Renal pelvis (tissue), 4 donors: ENCODE data around the gene PCK2. TPM values are rescaled to one million over a fixed set of nuclear protein-coding genes. Genes with fewer than 3 reads are reported as not detected.
"Not testable (repeated sequence)": the region's sequence is repeated elsewhere in the genome, so short reads cannot be mapped to it uniquely, and the experiment has no call there.

ENCODE experiments used
- DNase-seq: peaks from one replicate; pipeline ENCODE4 v3.0.0-alpha.2; 2013
- polyA plus RNA-seq, 3 donors: library from polyadenylated mRNA; unstranded; fragments of 120-200 nt; gene quantifications; one replicate each; pipeline ENCODE4 v1.2.1, GENCODE V29; 2013; ENCODE audit not compliant: insufficient read length in 3 of 3

Gene PCK2
- polyA plus RNA-seq, 3 donors = 37.7 to 41.7 (median 40.0) TPM

GRCh38 chr14:24092505-24093206, 1.5 kb upstream of the PCK2 start:
- no peak for DNase-seq

GRCh38 chr14:24093207-24093900, 757 bp upstream of the PCK2 start:
- no peak for DNase-seq

- DNase-seq = no peak
Observed at GRCh38 chr14:24094841-24095270, 745 bp downstream of the PCK2 start.

- DNase-seq = no peak
Observed at GRCh38 chr14:24095271-24096068, 1.4 kb downstream of the PCK2 start.

- no peak for DNase-seq
Observed at GRCh38 chr14:24096545-24097181, 2.6 kb downstream of the PCK2 start.

GRCh38 chr14:24098229-24098926, 4.3 kb downstream of the PCK2 start:
- no peak for DNase-seq

GRCh38 chr14:24098927-24099813, 5.1 kb downstream of the PCK2 start:
- no peak for DNase-seq

GRCh38 chr14:24100197-24100981, 6.3 kb downstream of the PCK2 start:
- no peak for DNase-seq

GRCh38 chr14:24100982-24101494, 6.9 kb downstream of the PCK2 start:
- DNase-seq = no peak

- DNase-seq = no peak
Observed at GRCh38 chr14:24102357-24103048, 8.4 kb downstream of the PCK2 start.

- DNase-seq = no peak
Observed at GRCh38 chr14:24103451-24103850, 9.3 kb downstream of the PCK2 start.

GRCh38 chr14:24105609-24106239, 11.6 kb downstream of the PCK2 start:
- not testable (repeated sequence) for DNase-seq

GRCh38 chr14:24106672-24107271, 12.7 kb downstream of the PCK2 start:
- no peak for DNase-seq

GRCh38 chr14:24108336-24108874, 14.3 kb downstream of the PCK2 start:
- DNase-seq = no peak

- DNase-seq = no peak
Observed at GRCh38 chr14:24110060-24110459, 15.9 kb downstream of the PCK2 start.

GRCh38 chr14:24110523-24110922, 16.4 kb downstream of the PCK2 start:
- DNase-seq = no peak

GRCh38 chr14:24113379-24113800, 19.3 kb downstream of the PCK2 start:
- no peak for DNase-seq
